GM13977 (cell line): ENCODE results near the gene CIT.
"Not testable (repeated sequence)": the region's sequence is repeated elsewhere in the genome, so short reads cannot be mapped to it uniquely, and the experiment has no call there.

Source experiments
- DNase-seq: peaks from one replicate; pipeline ENCODE4 v3.0.0; 2012; ENCODE audit warnings: low spot score
- in situ Hi-C: fragments of 300-500 bp; cut with MboI; formaldehyde crosslinking; loops from one replicate; pipeline ENCODE4 v1.12.0; 2022; ENCODE audit warnings: low sequenced_read_pairs, low pct_unique_long_range_greater_than_20kb, mixed read lengths, inconsistent platforms; ENCODE audit not compliant: unreplicated experiment
- TF ChIP-seq, protein P1 (sequence below): IDR thresholded peaks from 2 replicates; pipeline ENCODE4 v1.5.1; 2012; ENCODE audit warnings: mild to moderate bottlenecking, control low read depth; ENCODE audit not compliant: insufficient read depth; ENCODE audit errors: extremely low read depth, missing control alignments

The CIT gene

GRCh38 chr12:119710374-119710964 is 166.7 kb downstream of the CIT start:
- no peak for DNase-seq
- in situ Hi-C loops, result no loop called here
- TF ChIP-seq, protein P1, sequence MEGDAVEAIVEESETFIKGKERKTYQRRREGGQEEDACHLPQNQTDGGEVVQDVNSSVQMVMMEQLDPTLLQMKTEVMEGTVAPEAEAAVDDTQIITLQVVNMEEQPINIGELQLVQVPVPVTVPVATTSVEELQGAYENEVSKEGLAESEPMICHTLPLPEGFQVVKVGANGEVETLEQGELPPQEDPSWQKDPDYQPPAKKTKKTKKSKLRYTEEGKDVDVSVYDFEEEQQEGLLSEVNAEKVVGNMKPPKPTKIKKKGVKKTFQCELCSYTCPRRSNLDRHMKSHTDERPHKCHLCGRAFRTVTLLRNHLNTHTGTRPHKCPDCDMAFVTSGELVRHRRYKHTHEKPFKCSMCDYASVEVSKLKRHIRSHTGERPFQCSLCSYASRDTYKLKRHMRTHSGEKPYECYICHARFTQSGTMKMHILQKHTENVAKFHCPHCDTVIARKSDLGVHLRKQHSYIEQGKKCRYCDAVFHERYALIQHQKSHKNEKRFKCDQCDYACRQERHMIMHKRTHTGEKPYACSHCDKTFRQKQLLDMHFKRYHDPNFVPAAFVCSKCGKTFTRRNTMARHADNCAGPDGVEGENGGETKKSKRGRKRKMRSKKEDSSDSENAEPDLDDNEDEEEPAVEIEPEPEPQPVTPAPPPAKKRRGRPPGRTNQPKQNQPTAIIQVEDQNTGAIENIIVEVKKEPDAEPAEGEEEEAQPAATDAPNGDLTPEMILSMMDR, result no peak

DNA sequence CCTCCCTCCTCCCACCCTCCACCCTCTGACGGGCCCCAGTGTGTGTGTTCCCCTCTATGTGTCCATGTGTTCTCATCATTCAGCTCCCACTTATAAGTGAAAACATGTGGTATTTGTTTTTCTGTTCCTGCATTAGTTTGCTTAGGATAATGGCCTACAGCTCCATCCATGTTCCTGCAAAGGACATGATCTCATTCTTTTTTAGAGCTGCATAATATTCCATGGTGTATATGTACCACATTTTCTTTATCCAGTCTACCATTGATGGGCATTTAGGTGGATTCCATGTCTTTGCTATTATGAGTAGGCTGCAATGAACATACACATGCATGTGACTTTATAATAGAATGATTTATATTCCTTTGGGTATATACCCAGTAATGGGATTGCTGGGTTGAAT is 170.7 kb downstream of the CIT start:
- in situ Hi-C loops, DNase-seq: not testable (repeated sequence)

DNA sequence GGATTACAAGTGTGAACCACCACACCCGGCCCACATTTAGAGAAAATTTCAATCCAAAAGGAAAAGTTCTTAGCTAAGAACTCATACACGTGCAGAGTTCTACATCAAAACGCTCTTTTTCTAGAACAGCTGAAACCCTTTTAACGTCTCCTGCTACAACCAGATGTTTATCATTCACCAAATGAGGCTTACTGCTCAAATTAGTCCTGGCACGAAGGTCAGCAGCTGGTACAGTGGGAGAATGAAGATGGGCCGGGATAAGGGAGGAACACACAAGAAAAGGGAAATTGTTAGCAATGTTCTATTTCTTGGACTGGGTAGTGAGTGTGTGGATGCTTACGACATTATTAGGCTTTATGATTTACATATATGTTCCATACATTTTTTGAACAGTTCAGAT is 171.9 kb downstream of the CIT start:
- DNase-seq, result no peak
- in situ Hi-C loops, result no loop called here
- TF ChIP-seq, protein P1, result no peak

- DNase-seq, result no peak
- in situ Hi-C loops, result no loop called here
- TF ChIP-seq, protein P1, result no peak
These were observed 172.9 kb downstream of the CIT start for GRCh38 chr12:119704065-119704747.

- TF ChIP-seq, protein P1, result no peak
- no peak for DNase-seq
- in situ Hi-C loops, result no loop called here
These were observed 177.0 kb downstream of the CIT start for GRCh38 chr12:119700078-119700477.

DNA sequence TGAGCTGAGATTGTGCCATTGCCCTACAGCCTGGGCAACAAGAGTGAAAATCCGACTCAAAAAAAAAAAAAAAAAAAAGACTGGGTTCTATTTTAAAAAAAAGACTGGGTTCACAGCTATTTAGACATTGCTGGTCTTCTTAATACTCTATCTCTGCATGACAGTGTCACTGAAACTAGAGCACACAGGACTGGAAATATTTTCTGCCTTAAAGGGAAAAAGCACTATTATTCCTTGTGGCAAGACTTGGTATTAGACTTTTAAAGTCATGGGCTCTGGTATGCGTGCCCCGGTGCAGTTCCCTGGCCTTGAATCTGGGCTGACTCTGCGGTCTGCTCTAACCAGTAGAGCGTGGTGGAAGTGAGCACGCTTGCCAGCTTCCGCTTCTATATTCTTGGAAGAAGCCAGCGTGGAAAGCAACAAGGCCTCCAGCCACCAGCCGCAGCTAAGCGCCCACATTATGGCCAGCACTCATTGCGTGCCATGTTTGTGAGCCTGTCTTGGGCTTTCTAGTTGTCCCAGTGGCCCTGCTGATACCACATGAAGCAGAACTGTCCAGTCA is 177.8 kb downstream of the CIT start:
- TF ChIP-seq, protein P1, result no peak
- in situ Hi-C loops, result loop anchor here (25.0 kb wide), 1 partner anchor 388 kb away; no protein-coding TSS in a partner anchor
- DNase-seq, result no peak

DNA sequence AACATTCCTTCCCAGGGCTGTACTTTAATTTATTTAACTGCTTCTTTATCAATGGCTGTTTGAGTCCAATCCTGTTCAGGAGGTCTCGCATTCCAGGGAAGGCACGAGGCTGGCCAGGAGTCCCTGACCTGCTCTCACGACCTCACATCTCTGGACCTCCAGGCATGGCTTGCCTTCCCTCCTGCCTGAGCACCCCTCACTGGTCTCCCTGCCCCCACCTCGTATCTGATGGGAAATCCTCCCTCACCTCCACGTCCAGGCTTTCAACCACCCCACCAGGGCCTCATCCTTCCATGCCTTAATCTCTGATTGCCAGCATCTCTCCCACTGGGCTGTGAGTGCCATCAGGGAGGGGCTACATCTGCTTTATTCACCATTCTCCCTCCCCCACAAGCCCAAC is 180.2 kb downstream of the CIT start:
- in situ Hi-C loops, result loop anchor here (25.0 kb wide), 1 partner anchor 390 kb away; no protein-coding TSS in a partner anchor
- DNase-seq, result no peak
- TF ChIP-seq, protein P1, result no peak
